Left lung (tissue), 10 donors: ENCODE results near the gene PALM3. TPM values are rescaled to one million over a fixed set of nuclear protein-coding genes. Genes with fewer than 3 reads are reported as not detected.

Experiments
- ATAC-seq: fragments of 200-7000 bp; cut with Tn5 transposase; one replicate; pipeline ENCODE4 v1.9.1; 2020; ENCODE audit warnings: moderate library complexity
- DNase-seq, 4 donors: peaks; one replicate each; pipeline ENCODE4 v3.0.0-alpha.2; 2013 to 2020
- H3K27ac ChIP-seq, 2 donors: fragments of 200-600 bp; sonication (generic) in 1 of 2; one replicate each; pipeline versions ENCODE4 v1.5.0 to v1.8.0; 2020 to 2021
- H3K27me3 ChIP-seq, 2 donors: fragments of 200-600 bp; sonication (generic) in 1 of 2; one replicate each; pipeline versions ENCODE4 v1.5.0 to v1.8.0; 2020 to 2021
- H3K36me3 ChIP-seq, 2 donors: fragments of 200-600 bp; sonication (generic) in 1 of 2; one replicate each; pipeline versions ENCODE4 v1.5.0 to v1.8.0; 2020 to 2021
- H3K4me1 ChIP-seq, 2 donors: fragments of 200-600 bp; one replicate each; pipeline ENCODE4 v1.8.0; 2021
- H3K4me3 ChIP-seq, 2 donors: fragments of 200-600 bp; sonication (generic) in 1 of 2; one replicate each; pipeline versions ENCODE4 v1.5.0 to v1.8.0; 2020 to 2021; ENCODE audit warnings: mild to moderate bottlenecking in 1 of 2
- H3K9me3 ChIP-seq, 2 donors: fragments of 200-600 bp; sonication (generic) in 1 of 2; one replicate each; pipeline versions ENCODE4 v1.5.0 to v1.8.0; 2020 to 2021
- CTCF ChIP-seq, 2 donors: fragments of 200-600 bp; sonication (generic) in 1 of 2; IDR thresholded peaks; one replicate each; pipeline versions ENCODE4 v1.5.0 to v1.8.0; 2021; ENCODE audit warnings: antibody characterized with exemption in 2 of 2
- intact Hi-C, 2 donors: fragments of 100-400 bp; cut with DNase I; formaldehyde crosslinking; loops; one replicate each; pipeline versions ENCODE4 v1.11.2 to v1.14.2; 2022
- polyA plus RNA-seq, 6 donors: library from polyadenylated mRNA; unstranded; fragments of 120-200 nt; gene quantifications; one replicate each; pipeline ENCODE4 v1.2.1, GENCODE V29; 2013; ENCODE audit not compliant: insufficient read length in 6 of 6
- total RNA-seq, 2 donors: library from RNA; stranded (reverse); fragmentation: NEBNext Ultra II Directional; extraction: Animal tissue kit (Norgen Biotek cat#: 25700); gene quantifications; one replicate each; pipeline ENCODE4 v1.2.1, GENCODE V29; 2021
- donor health status: DM: no; HTN: yes; CAD: no.
- donor health status: DM: no; HTN: no; CAD: no.

PALM3 gene
- total and polyA plus RNA-seq, 8 donors: 6.0 to 26.6 (median 15.7) TPM

GRCh38 chr19:14058182-14059092, 3.4 kb downstream of the PALM3 start:
- H3K4me3 ChIP-seq: no peak overlapping the region
- no peak for TF ChIP-seq CTCF (IDR thresholded peaks at IDR 0.05)
- intact Hi-C loops: no loop called here
- peaks cover 0 to 23% of the 10 kb centered on the region in 2 donors for H3K4me1 ChIP-seq
- H3K9me3 ChIP-seq: no peaks in the 10 kb centered on the region
- no peak for ATAC-seq
- DNase-seq: no peak
- no peak overlapping the region for H3K27ac ChIP-seq
- H3K27me3 ChIP-seq: peaks cover 11 to 64% of the 10 kb centered on the region in 2 donors
- H3K36me3 ChIP-seq: peaks cover 0 to under 1% of the 10 kb centered on the region in 2 donors

GRCh38 chr19:14056741-14057356, 5.0 kb downstream of the PALM3 start:
- intact Hi-C loops: no loop called here
- no peaks in the 10 kb centered on the region for H3K9me3 ChIP-seq
- H3K36me3 ChIP-seq: peaks cover 0 to 15% of the 10 kb centered on the region in 2 donors
- peaks cover 0 to 23% of the 10 kb centered on the region in 2 donors for H3K4me1 ChIP-seq
- no peak overlapping the region for H3K27ac ChIP-seq
- peaks cover 11 to 56% of the 10 kb centered on the region in 2 donors for H3K27me3 ChIP-seq
- TF ChIP-seq CTCF (IDR thresholded peaks at IDR 0.05): no peak
- H3K4me3 ChIP-seq: peak overlapping the region in 1 of 2 donors; percentile 13
- DNase-seq (no peak), ATAC-seq (no peak)

- TF ChIP-seq CTCF (IDR thresholded peaks at IDR 0.05): no peak
- DNase-seq: no peak
- no peaks in the 10 kb centered on the region for H3K9me3 ChIP-seq
- ATAC-seq: no peak
- no peak overlapping the region for H3K4me3 ChIP-seq
- H3K4me1 ChIP-seq: peaks cover 0 to 23% of the 10 kb centered on the region in 2 donors
- intact Hi-C loops: no loop called here
- peaks cover 11 to 51% of the 10 kb centered on the region in 2 donors for H3K27me3 ChIP-seq
- H3K36me3 ChIP-seq: peaks cover 0 to 22% of the 10 kb centered on the region in 2 donors
- no peak overlapping the region for H3K27ac ChIP-seq
Observed at GRCh38 chr19:14056069-14056666, 5.7 kb downstream of the PALM3 start.

GRCh38 chr19:14055396-14055795, 6.5 kb downstream of the PALM3 start:
- Histone ChIP-seq H3K9me3 (no peaks in the 10 kb centered on the region), H3K27ac (no peak overlapping the region), H3K36me3 (peaks cover 0 to 29% of the 10 kb centered on the region in 2 donors), H3K4me1 (peaks cover 0 to 23% of the 10 kb centered on the region in 2 donors), H3K27me3 (peaks cover 11 to 43% of the 10 kb centered on the region in 2 donors), H3K4me3 (no peak overlapping the region)
- intact Hi-C loops: no loop called here
- TF ChIP-seq CTCF (IDR thresholded peaks at IDR 0.05): no peak
- no peak for DNase-seq
- no peak for ATAC-seq

GRCh38 chr19:14054721-14055120, 7.2 kb downstream of the PALM3 start:
- Histone ChIP-seq H3K4me1 (peaks cover 0 to 23% of the 10 kb centered on the region in 2 donors), H3K9me3 (no peaks in the 10 kb centered on the region), H3K4me3 (no peak overlapping the region), H3K36me3 (peaks cover 0 to 33% of the 10 kb centered on the region in 2 donors), H3K27me3 (peaks cover 11 to 36% of the 10 kb centered on the region in 2 donors), H3K27ac (no peak overlapping the region)
- intact Hi-C loops: no loop called here
- no peak for ATAC-seq
- no peak for DNase-seq
- no peak for TF ChIP-seq CTCF (IDR thresholded peaks at IDR 0.05)
